Testis (tissue), 5 donors: Measurements from ENCODE around the gene PHACTR3. TPM values are rescaled to one million over a fixed set of nuclear protein-coding genes. Genes with fewer than 3 reads are reported as not detected.
"Not testable (repeated sequence)": the region's sequence is repeated elsewhere in the genome, so short reads cannot be mapped to it uniquely, and the experiment has no call there.

Source experiments
- DNase-seq: peaks from one replicate; pipeline ENCODE4 v3.0.0-alpha.2; 2019
- H3K27ac ChIP-seq, 2 donors: fragments of 200-600 bp; sonication (generic); one replicate each; pipeline ENCODE4 v1.5.1; 2019
- H3K27me3 ChIP-seq: fragments of 200-600 bp; sonication (generic); one replicate; pipeline ENCODE4 v1.5.1; 2019
- H3K36me3 ChIP-seq: fragments of 200-600 bp; sonication (generic); one replicate; pipeline ENCODE4 v1.5.1; 2017; ENCODE audit warnings: low read depth; ENCODE audit errors: missing control alignments
- H3K4me1 ChIP-seq: fragments of 200-600 bp; sonication (generic); one replicate; pipeline ENCODE4 v1.5.1; 2019
- H3K4me3 ChIP-seq, 2 donors: fragments of 200-600 bp; sonication (generic); one replicate each; pipeline ENCODE4 v1.5.1; 2017 to 2019
- H3K9me3 ChIP-seq: fragments of 200-600 bp; sonication (generic); one replicate; pipeline ENCODE4 v1.5.1; 2017
- POLR2A ChIP-seq: fragments of 450-650 bp; IDR thresholded peaks from one replicate; pipeline ENCODE4 v1.6.1; 2017; ENCODE audit warnings: antibody characterized with exemption, mild to moderate bottlenecking, moderate library complexity
- WGBS, 2 donors: methylation state at CpG; one replicate each; pipeline ENCODE4 v1.1.5; 2018; 5-methylcytosine and 5-hydroxymethylcytosine counted together
- intact Hi-C: fragments of 100-400 bp; cut with DNase I; formaldehyde crosslinking; loops from one replicate; pipeline ENCODE4 v1.15.1; 2023; ENCODE audit warnings: low total_unique reads
- long read RNA-seq, 2 donors: transcript quantifications; one replicate each; lab custom pipeline, GENCODE V29; 2026
- polyA plus RNA-seq: library from polyadenylated mRNA; stranded (reverse); fragments of 350-450 nt; fragmentation: Illumina TruSeq; extraction: RNeasy Lipid Tissue Mini Kit (QIAGEN cat#74804); gene quantifications from one replicate; pipeline ENCODE4 v1.2.3, GENCODE V29; 2014; ENCODE audit warnings: low read depth, low replicate concordance; ENCODE audit not compliant: insufficient read depth
- total RNA-seq, 2 donors: library from RNA; depleted of rRNA; stranded (reverse); fragments of >200 nt; gene quantifications; one replicate each; pipeline ENCODE4 v1.2.3, GENCODE V29; 2016
- TF ChIP-seq, protein P1 (sequence below), 3 experiments: fragments of 450-650 bp in 2 of 3; fragments of 200-600 bp in 1 of 3; sonication (generic) in 1 of 3; IDR thresholded peaks; one replicate each; pipeline ENCODE4 v1.5.1; 2016 to 2019; ENCODE audit warnings: antibody characterized with exemption in 3 of 3, mild to moderate bottlenecking in 2 of 3, moderate library complexity in 1 of 3

The PHACTR3 gene
- total RNA-seq (1 to 10 TPM in 1 of 2 donors, under 1 TPM in 1; 0.94 to 1.2 TPM), polyA plus RNA-seq (1.1 TPM)
- long read RNA-seq, donor 1, partial matches to known transcripts, result 0 of 3 reads
- long read RNA-seq, donor 1, other reads (novel, unspliced or antisense), result 0 of 3 reads
- long read RNA-seq, donor 2, partial matches to known transcripts, result 0 of 3 reads
- long read RNA-seq, donor 2, other reads (novel, unspliced or antisense), result 0 of 3 reads

DNA sequence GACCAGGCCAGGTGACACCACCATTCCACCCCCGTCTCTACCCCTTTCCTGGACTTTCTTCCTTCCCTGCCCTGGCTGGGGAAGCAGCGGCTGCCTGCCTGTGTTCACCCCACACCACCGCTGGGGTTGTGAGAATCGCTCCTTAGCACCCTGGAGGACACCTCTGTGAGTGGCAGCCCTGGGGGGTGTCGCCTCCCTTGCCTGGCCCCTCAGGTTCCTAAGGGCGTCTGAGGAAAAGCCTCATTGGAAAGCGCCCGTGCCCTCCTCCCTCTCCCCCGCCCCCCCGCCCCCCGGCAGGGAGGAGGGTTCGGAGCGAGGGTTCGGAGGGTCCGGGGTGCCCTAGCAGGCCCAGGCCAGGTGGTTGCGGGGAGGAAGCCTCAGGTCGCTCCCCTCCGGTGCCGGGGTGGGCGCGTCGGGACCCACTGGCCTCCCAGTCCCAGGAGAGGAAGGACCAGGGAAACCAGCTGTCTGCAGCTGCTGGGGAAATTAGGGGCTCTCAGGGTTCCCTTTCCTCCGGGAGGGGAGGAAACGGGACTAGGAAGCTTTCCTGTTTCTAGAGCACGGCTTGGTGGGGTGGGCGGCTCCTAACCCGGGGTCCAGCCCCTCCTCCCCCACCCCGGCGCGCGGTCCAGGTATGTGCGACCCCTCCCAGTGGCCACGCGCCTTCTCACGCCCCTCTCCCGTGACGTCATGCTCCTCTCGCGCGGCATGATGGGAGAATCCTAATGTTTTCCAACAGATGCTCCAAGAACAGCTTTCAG is at the start of gene PHACTR3:
PHACTR3 (plus strand) TSS at position 760 of the 761 bp plus-strand sequence. CDS start 475 bp downstream, outside the sequence.
- no peak within 1 kb of the TSS for H3K27ac ChIP-seq
- DNase-seq, result peak; percentile 51
- peaks cover 11% of the 10 kb centered on the region for H3K4me1 ChIP-seq
- WGBS, 2 donors, result 2 to 7% methylated on average over 20 to 36 of the region's 40 CpGs
- no peaks in the 10 kb centered on the region for H3K27me3 ChIP-seq
- H3K9me3 ChIP-seq, result no peaks in the 10 kb centered on the region
- intact Hi-C loops, result no loop called here
- peak within 1 kb of the TSS; percentile 12 to 45 for H3K4me3 ChIP-seq
- no peaks in the 10 kb centered on the region for H3K36me3 ChIP-seq
- TF ChIP-seq, protein P1, sequence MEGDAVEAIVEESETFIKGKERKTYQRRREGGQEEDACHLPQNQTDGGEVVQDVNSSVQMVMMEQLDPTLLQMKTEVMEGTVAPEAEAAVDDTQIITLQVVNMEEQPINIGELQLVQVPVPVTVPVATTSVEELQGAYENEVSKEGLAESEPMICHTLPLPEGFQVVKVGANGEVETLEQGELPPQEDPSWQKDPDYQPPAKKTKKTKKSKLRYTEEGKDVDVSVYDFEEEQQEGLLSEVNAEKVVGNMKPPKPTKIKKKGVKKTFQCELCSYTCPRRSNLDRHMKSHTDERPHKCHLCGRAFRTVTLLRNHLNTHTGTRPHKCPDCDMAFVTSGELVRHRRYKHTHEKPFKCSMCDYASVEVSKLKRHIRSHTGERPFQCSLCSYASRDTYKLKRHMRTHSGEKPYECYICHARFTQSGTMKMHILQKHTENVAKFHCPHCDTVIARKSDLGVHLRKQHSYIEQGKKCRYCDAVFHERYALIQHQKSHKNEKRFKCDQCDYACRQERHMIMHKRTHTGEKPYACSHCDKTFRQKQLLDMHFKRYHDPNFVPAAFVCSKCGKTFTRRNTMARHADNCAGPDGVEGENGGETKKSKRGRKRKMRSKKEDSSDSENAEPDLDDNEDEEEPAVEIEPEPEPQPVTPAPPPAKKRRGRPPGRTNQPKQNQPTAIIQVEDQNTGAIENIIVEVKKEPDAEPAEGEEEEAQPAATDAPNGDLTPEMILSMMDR (IDR thresholded peaks at IDR 0.05), result no peak
- TF ChIP-seq POLR2A, result no peak

DNA sequence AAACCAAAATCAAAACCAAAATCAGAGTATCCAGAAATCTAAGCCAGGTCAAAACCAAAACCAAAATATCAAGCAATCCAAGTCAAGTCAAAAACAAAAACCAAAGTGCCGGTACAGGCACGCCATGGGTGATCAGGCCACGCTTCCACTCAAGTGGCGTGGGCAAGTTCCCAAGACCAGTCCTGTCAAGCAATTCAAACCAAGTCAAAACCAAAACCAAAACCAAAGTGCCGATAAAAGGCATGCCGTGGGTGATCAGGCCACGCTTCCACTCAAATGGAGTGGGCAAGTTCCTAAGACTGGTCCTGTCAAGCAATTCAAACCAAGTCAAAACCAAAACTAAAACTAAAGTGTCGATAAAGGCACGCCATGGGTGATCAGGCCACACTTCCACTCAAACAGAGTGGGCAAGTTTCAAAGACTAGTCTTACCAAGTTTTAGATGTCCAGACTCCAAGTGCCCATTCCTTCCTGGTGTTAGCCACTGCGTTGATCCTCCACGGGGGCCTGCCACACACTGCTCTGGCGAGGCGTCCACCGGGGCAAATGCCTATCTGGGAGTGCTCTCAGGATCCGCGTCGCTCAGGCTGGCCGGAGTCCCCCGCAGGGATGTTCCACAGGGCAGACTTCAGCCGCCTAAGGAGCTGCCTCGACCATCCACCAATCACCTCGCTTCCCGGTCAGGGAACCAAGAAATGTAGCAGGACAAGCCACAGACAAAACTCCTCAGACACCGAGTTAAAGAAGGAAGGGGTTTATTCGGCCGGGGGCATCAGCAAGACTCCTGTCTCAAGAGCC is 46.4 kb upstream of the PHACTR3 start:
- H3K27ac ChIP-seq, H3K9me3 ChIP-seq, intact Hi-C loops, H3K36me3 ChIP-seq, H3K4me1 ChIP-seq, DNase-seq, H3K27me3 ChIP-seq, H3K4me3 ChIP-seq: not testable (repeated sequence)
- 93 to 96% methylated on average over 18 to 26 of the region's 26 CpGs for WGBS, 2 donors

DNA sequence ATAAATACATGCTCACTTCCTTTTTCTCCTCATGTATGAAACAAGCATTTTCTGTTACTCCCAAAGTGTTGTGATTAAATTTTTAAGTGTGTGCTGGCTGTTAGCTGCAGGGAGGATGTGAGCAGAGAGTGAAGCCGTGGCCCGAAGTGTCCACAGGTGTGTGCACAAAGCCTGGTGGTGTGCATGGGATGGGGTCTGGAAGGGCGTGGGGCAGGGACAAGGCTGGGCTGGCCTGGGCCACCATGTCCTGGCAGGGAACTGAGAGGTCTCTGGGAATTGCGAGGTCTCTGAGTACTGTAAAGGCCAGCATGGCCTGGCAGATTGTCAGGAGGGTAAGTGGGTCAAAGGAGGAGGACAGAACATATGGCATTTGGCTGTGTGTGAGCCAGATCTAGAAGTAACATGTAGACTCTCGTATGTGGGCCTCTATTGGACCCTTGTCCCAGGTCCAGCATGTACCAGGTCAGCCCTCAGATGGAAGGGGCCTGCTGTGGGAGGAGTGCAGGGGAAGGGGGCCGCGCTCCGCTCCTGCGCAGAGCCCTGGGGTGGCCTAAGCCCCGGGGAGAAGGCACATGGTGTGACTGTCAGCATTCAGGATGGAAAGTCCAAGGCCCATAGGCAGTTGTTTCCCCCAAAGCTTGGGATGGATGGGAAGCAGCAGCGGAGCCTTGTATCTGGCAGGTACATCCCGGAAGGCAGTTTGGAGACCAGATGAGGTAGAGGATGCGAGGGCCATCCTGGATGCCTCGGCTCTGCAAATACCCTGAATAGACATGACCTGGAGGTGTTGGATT is 45.1 kb upstream of the PHACTR3 start:
- Histone ChIP-seq H3K27ac (no peak overlapping the region), H3K9me3 (no peaks in the 10 kb centered on the region), H3K36me3 (no peaks in the 10 kb centered on the region), H3K4me3 (no peak overlapping the region), H3K4me1 (no peaks in the 10 kb centered on the region), H3K27me3 (no peaks in the 10 kb centered on the region)
- no peak for TF ChIP-seq POLR2A
- TF ChIP-seq, protein P1 (IDR thresholded peaks at IDR 0.05), result no peak
- no peak for DNase-seq
- intact Hi-C loops, result no loop called here
- WGBS, 2 donors, result 80 to 89% methylated on average over 9 to 14 of the region's 14 CpGs

DNA sequence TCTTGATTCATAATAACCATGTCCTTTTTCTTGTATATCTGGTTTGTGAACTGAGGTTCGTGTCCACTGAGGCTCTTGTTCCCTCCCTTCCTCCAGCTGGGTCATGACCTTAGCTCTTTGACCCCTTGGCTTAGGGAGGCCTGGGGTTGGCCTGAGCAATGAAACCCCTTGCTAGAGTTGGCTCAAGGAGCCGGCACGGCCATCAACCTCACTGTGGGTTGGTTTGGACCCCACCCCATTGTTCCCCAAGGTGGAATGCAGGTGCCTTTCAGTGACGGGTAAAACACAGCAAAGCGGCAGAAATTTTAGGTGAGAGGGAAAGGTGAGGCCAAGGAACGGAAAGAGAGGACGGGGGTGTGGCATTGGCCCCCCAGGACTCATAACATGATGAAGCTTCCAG is 44.5 kb upstream of the PHACTR3 start:
- no peak for DNase-seq
- Histone ChIP-seq H3K36me3 (no peaks in the 10 kb centered on the region), H3K4me1 (no peaks in the 10 kb centered on the region), H3K9me3 (no peaks in the 10 kb centered on the region), H3K27me3 (no peaks in the 10 kb centered on the region), H3K27ac (no peak overlapping the region), H3K4me3 (no peak overlapping the region)
- WGBS, 2 donors, result 89% methylated on average over 7 of the region's 7 CpGs
- TF ChIP-seq POLR2A, result no peak
- TF ChIP-seq, protein P1 (IDR thresholded peaks at IDR 0.05), result no peak
- intact Hi-C loops, result no loop called here
